Skeletal muscle tissue (tissue), 4 donors: ENCODE results near the gene SMOC2. TPM values are rescaled to one million over a fixed set of nuclear protein-coding genes. Genes with fewer than 3 reads are reported as not detected.

ENCODE experiments used
- H3K27ac ChIP-seq: one replicate; pipeline ENCODE4 v1.7.0; 2013; ENCODE audit warnings: mild to moderate bottlenecking, low read depth, low read length, inconsistent platforms
- H3K27me3 ChIP-seq, 3 donors: one replicate each; pipeline ENCODE4 v1.7.0; 2013; ENCODE audit warnings: low read length in 3 of 3; ENCODE audit not compliant: control insufficient read depth in 3 of 3, insufficient read depth in 3 of 3
- H3K36me3 ChIP-seq, 3 donors: one replicate each; pipeline ENCODE4 v1.7.0; 2013; ENCODE audit warnings: low read length in 3 of 3; ENCODE audit not compliant: control insufficient read depth in 3 of 3, insufficient read depth in 3 of 3
- H3K4me1 ChIP-seq, 3 donors: one replicate each; pipeline ENCODE4 v1.7.0; 2013; ENCODE audit warnings: low read length in 3 of 3, mild to moderate bottlenecking in 3 of 3; ENCODE audit not compliant: control insufficient read depth in 3 of 3, insufficient read depth in 3 of 3
- H3K4me3 ChIP-seq, 3 donors: one replicate each; pipeline ENCODE4 v1.7.0; 2013; ENCODE audit warnings: low read length in 3 of 3
- H3K9ac ChIP-seq, 3 donors: one replicate each; pipeline ENCODE4 v1.7.0; 2013; ENCODE audit warnings: low read length in 3 of 3, mild to moderate bottlenecking in 3 of 3, moderate library complexity in 2 of 3, low read depth in 1 of 3
- H3K9me3 ChIP-seq, 3 donors: one replicate each; pipeline ENCODE4 v1.7.0; 2013; ENCODE audit warnings: low read length in 3 of 3; ENCODE audit not compliant: control insufficient read depth in 3 of 3
- total RNA-seq: library from RNA; depleted of rRNA; stranded (reverse); fragments of >200 nt; gene quantifications from one replicate; pipeline ENCODE4 v1.2.3, GENCODE V29; 2014
- donor health status: Osteomylitis.

Gene SMOC2
- total RNA-seq, 1 donor from 2014 or later, result 26.6 TPM

- Histone ChIP-seq H3K27me3 (peaks cover 9 to 18% (median 13%) of the 10 kb centered on the region in 3 donors), H3K27ac (no peak overlapping the region), H3K9me3 (no peaks in the 10 kb centered on the region)
Measured at GRCh38 chr6:168473197-168473596, 32.2 kb downstream of the SMOC2 start.

GRCh38 chr6:168475188-168476013, 34.4 kb downstream of the SMOC2 start:
- H3K36me3 ChIP-seq, result no peaks in the 10 kb centered on the region
- no peak overlapping the region for H3K9ac ChIP-seq
- H3K27me3 ChIP-seq, result peaks cover 9 to 18% (median 10%) of the 10 kb centered on the region in 3 donors
- no peak overlapping the region for H3K4me3 ChIP-seq
- H3K9me3 ChIP-seq, result no peaks in the 10 kb centered on the region
- no peak overlapping the region for H3K27ac ChIP-seq
- no peaks in the 10 kb centered on the region for H3K4me1 ChIP-seq

More at GRCh38 chr6:168473197-168473596, 32.2 kb downstream of the SMOC2 start:
- H3K4me3 ChIP-seq, result no peak overlapping the region
- H3K36me3 ChIP-seq, result no peaks in the 10 kb centered on the region
- peaks cover 3 to 7% (median 5%) of the 10 kb centered on the region in 3 donors for H3K4me1 ChIP-seq
- no peak overlapping the region for H3K9ac ChIP-seq

GRCh38 chr6:168479421-168479820, 38.4 kb downstream of the SMOC2 start:
- no peak overlapping the region for H3K4me3 ChIP-seq
- no peak overlapping the region for H3K9ac ChIP-seq
- no peaks in the 10 kb centered on the region for H3K4me1 ChIP-seq
- no peak overlapping the region for H3K27ac ChIP-seq
- peaks cover 5 to 8% (median 7%) of the 10 kb centered on the region in 3 donors for H3K27me3 ChIP-seq
- H3K36me3 ChIP-seq, result no peaks in the 10 kb centered on the region
- no peaks in the 10 kb centered on the region for H3K9me3 ChIP-seq

GRCh38 chr6:168480481-168480880, 39.5 kb downstream of the SMOC2 start:
- no peak overlapping the region for H3K9ac ChIP-seq
- H3K27ac ChIP-seq, result no peak overlapping the region
- H3K4me1 ChIP-seq, result no peaks in the 10 kb centered on the region
- H3K36me3 ChIP-seq, result no peaks in the 10 kb centered on the region
- no peak overlapping the region for H3K4me3 ChIP-seq
- H3K9me3 ChIP-seq, result no peaks in the 10 kb centered on the region
- H3K27me3 ChIP-seq, result peaks cover 1 to 2% (median 2%) of the 10 kb centered on the region in 3 donors

GRCh38 chr6:168485818-168486217, 44.8 kb downstream of the SMOC2 start:
- Histone ChIP-seq H3K27ac (no peak overlapping the region), H3K36me3 (no peaks in the 10 kb centered on the region), H3K4me1 (no peaks in the 10 kb centered on the region), H3K4me3 (no peak overlapping the region), H3K9ac (no peak overlapping the region), H3K27me3 (peaks cover 0 to 7% (median 3%) of the 10 kb centered on the region in 3 donors), H3K9me3 (no peaks in the 10 kb centered on the region)

- H3K27ac ChIP-seq, result no peak overlapping the region
- H3K9ac ChIP-seq, result no peak overlapping the region
- H3K27me3 ChIP-seq, result peaks cover 0 to 7% (median 3%) of the 10 kb centered on the region in 3 donors
- H3K9me3 ChIP-seq, result peaks cover 0 to 2% (median 0%) of the 10 kb centered on the region in 3 donors
- no peak overlapping the region for H3K4me3 ChIP-seq
- H3K4me1 ChIP-seq, result peaks cover 0 to 6% (median 0%) of the 10 kb centered on the region in 3 donors
- H3K36me3 ChIP-seq, result no peaks in the 10 kb centered on the region
Measured at GRCh38 chr6:168490757-168491156, 49.8 kb downstream of the SMOC2 start.

GRCh38 chr6:168493976-168494375, 53.0 kb downstream of the SMOC2 start:
- H3K36me3 ChIP-seq, result no peaks in the 10 kb centered on the region
- peaks cover 0 to 9% (median 7%) of the 10 kb centered on the region in 3 donors for H3K4me1 ChIP-seq
- peaks cover 0 to 2% (median 0%) of the 10 kb centered on the region in 3 donors for H3K9me3 ChIP-seq
- H3K27ac ChIP-seq, result no peak overlapping the region
- H3K27me3 ChIP-seq, result peaks cover 0 to 3% (median 2%) of the 10 kb centered on the region in 3 donors
- no peak overlapping the region for H3K4me3 ChIP-seq
- H3K9ac ChIP-seq, result no peak overlapping the region

- H3K27ac ChIP-seq, result no peak overlapping the region
- H3K9me3 ChIP-seq, result peaks cover 0 to 2% (median 0%) of the 10 kb centered on the region in 3 donors
- H3K9ac ChIP-seq, result no peak overlapping the region
- H3K4me3 ChIP-seq, result no peak overlapping the region
- H3K4me1 ChIP-seq, result peaks cover 0 to 9% (median 7%) of the 10 kb centered on the region in 3 donors
- peaks cover 0 to 3% (median 2%) of the 10 kb centered on the region in 3 donors for H3K27me3 ChIP-seq
- no peaks in the 10 kb centered on the region for H3K36me3 ChIP-seq
Measured at GRCh38 chr6:168494726-168495125, 53.7 kb downstream of the SMOC2 start.

GRCh38 chr6:168495133-168495532, 54.1 kb downstream of the SMOC2 start:
- Histone ChIP-seq H3K27me3 (peaks cover 0 to 3% (median 2%) of the 10 kb centered on the region in 3 donors), H3K9me3 (peaks cover 0 to 2% (median 0%) of the 10 kb centered on the region in 3 donors), H3K9ac (no peak overlapping the region), H3K36me3 (no peaks in the 10 kb centered on the region), H3K27ac (no peak overlapping the region), H3K4me1 (peaks cover 0 to 9% (median 7%) of the 10 kb centered on the region in 3 donors), H3K4me3 (no peak overlapping the region)

- Histone ChIP-seq H3K9ac (no peak overlapping the region), H3K4me1 (peaks cover 0 to 9% (median 7%) of the 10 kb centered on the region in 3 donors), H3K27me3 (peaks cover 0 to 4% (median 4%) of the 10 kb centered on the region in 3 donors), H3K9me3 (peaks cover 0 to 2% (median 0%) of the 10 kb centered on the region in 3 donors), H3K36me3 (no peaks in the 10 kb centered on the region), H3K27ac (no peak overlapping the region), H3K4me3 (no peak overlapping the region)
Measured at GRCh38 chr6:168495636-168496035, 54.7 kb downstream of the SMOC2 start.
